ENCODE measurements around the gene RALGPS1.

DNA sequence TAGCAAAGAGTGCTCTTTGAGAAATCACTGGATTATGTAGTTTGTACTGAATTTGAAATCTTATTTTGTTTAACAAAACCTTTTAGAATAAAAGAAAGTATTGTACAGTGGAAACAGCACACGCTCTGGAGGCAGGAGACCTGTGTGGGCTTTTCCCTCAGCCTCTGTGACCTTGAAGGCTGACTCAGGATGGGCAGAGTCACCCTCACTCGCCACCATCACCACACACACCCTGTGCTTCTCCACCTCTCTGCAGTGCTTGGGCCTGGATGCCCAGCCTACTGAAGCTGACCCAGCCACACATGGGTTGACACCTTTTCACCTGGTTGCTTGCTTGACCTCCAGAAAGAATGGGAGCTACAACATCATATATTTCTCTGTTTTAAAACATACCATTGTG is 188.2 kb downstream of the RALGPS1 start:
- TF ChIP-seq, protein P1, sequence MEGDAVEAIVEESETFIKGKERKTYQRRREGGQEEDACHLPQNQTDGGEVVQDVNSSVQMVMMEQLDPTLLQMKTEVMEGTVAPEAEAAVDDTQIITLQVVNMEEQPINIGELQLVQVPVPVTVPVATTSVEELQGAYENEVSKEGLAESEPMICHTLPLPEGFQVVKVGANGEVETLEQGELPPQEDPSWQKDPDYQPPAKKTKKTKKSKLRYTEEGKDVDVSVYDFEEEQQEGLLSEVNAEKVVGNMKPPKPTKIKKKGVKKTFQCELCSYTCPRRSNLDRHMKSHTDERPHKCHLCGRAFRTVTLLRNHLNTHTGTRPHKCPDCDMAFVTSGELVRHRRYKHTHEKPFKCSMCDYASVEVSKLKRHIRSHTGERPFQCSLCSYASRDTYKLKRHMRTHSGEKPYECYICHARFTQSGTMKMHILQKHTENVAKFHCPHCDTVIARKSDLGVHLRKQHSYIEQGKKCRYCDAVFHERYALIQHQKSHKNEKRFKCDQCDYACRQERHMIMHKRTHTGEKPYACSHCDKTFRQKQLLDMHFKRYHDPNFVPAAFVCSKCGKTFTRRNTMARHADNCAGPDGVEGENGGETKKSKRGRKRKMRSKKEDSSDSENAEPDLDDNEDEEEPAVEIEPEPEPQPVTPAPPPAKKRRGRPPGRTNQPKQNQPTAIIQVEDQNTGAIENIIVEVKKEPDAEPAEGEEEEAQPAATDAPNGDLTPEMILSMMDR (conservative IDR thresholded peaks at IDR 0.05 in 1 of 2, IDR thresholded peaks at IDR 0.05 in 1 of 2; ENCODE audit: low read depth in 1 of 2, low read length in 2 of 2): no peak
- no peak for TF ChIP-seq EZH2 (IDR thresholded peaks at IDR 0.05; ENCODE audit: low read length, missing control alignments)

All from fibroblast of lung (primary cell).